ENCODE results near the gene UBE2G1. TPM values are rescaled to one million over a fixed set of nuclear protein-coding genes. Genes with fewer than 3 reads are reported as not detected.
"Not testable (repeated sequence)": the region's sequence is repeated elsewhere in the genome, so short reads cannot be mapped to it uniquely, and the experiment has no call there.

UBE2G1 gene, protein sequence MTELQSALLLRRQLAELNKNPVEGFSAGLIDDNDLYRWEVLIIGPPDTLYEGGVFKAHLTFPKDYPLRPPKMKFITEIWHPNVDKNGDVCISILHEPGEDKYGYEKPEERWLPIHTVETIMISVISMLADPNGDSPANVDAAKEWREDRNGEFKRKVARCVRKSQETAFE
- 68.2 and 78.2 TPM in 2 replicates for total RNA-seq (2014; rRNA removed; shearing (Covaris generic))

DNA sequence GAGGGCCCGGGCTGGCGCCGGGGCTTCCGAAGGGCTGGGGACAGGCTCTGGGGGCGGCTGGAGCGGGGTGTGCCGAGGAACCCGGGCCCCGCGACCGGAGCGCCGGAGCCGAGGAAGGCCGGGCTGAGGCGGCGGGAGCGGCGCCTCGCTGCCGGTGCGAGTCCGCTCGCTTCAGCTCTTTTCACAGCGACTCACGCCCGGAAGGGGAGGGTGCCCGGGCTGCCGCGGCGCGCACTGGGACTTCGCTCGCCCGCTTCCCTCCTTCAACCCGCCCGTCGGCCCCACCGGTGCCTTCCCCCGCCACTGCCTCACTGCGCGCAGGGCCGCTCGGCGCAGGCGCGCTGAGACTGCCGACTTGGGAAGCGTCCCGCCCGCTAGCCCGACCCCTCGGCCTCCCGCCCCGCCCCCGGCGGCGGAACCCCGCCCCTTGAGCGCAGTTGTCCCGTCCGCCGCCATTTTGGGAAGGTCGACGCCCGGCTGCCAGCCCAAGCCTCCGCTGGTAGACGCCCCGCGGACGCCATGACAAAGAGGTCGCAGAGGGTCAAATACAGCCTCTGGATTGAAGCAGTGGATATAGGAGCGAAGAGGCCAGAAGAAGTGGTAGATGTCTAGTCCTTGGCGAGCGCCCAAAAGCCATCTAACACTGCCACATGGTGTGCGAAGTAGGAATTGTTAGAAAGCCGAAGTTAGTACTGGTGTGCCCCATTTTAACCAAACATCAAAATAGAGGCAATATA is at the start of gene UBE2G1:
TSS of gene UBE2G1 (minus strand) at position 349 of the 737 bp plus-strand sequence. CDS start 359 bp downstream, outside the sequence.
- peak; percentile 99 for DNase-seq (ENCODE audit: low read depth)

- peak; percentile 90 for DNase-seq (ENCODE audit: low read depth)
Measured at GRCh38 chr17:4412933-4413831, 46.7 kb upstream of the UBE2G1 start.

DNA sequence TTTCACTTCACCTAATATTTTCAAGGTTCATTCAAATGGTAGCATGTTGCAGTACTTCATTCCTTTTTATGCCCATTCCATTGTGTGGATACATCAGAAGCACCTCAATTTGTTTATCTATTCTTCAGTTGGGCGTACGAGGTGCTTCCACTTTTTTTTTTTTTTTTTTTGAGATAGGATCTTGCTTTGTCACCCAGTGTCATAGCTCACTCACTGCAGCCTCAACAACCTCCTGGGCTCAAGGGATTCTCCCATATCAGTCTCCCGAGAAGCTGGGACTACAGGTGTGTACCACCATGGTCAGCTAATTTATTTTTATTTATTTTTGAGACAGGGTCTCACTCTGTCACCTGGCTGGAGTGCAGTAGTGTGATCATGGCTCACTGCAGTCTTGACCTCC is 44.7 kb upstream of the UBE2G1 start:
- DNase-seq (ENCODE audit: low read depth), result no peak

GRCh38 chr17:4409659-4410058 is 43.2 kb upstream of the UBE2G1 start:
- DNase-seq (ENCODE audit: low read depth), result no peak

DNA sequence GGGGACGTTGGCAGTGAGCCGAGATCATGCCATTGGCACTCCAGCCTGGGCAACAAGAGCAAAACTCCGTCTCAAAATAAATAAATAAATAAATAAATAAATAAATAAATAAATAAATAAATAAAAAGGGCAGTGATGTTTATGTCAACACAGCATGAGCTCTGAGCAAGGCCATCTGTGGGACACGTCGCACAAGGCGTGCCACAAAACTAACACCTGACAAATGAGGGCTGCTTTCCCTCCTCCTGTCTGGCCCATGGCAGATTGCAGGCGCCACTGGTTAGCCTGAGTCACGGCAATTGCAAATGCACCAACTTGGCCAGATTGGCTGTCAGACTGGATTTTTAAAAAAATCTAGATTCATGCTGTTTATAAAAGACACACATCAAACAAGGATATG is 41.4 kb upstream of the UBE2G1 start:
- peak; percentile 14 for DNase-seq (ENCODE audit: low read depth)

- DNase-seq (ENCODE audit: low read depth), result no peak
Measured at GRCh38 chr17:4407216-4407615, 40.7 kb upstream of the UBE2G1 start.

DNA sequence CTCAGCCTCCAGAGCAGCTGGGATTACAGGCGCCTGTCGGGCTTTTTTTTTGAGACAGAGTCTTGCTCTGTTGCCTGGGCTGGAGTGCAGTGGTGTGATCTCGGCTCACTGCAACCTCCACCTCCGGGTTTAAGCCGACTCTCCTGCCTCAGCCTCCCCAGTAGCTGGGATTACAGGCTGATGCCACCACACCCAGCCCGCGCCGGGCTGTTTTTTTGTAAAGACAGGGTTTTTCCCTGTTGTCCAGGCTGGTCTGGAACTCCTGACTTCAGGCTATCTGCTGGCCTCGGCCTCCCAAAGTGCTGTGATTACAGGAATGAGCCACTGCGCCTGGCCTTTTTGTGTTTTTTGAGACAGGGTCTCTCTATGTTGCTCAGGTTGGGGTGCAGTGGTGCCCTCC is 39.9 kb upstream of the UBE2G1 start:
- DNase-seq (ENCODE audit: low read depth), result no peak

- no peak for DNase-seq (ENCODE audit: low read depth)
Measured at GRCh38 chr17:4405699-4406098, 39.2 kb upstream of the UBE2G1 start.

- no peak for DNase-seq (ENCODE audit: low read depth)
Measured at GRCh38 chr17:4405038-4405669, 38.7 kb upstream of the UBE2G1 start.

DNA sequence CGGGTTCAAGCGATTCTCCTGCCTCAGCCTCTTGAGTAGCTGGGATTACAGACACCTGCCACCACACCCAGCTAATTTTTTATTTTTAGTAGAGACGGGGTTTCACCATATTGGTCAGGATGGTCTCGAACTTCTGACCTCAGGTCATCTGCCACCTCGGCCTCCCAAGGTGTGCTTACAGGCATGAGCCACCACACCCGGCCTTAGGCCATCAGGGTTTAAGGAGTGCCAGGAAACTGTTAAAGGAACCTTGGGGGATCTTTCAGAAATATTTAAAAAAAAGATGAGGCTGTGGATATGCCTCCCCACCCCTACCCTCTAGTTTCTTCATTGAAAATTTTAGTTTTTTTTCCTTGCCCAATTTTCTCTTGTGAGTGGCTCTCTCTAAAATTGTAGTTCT is 31.4 kb upstream of the UBE2G1 start:
- no peak for DNase-seq (ENCODE audit: low read depth)

DNA sequence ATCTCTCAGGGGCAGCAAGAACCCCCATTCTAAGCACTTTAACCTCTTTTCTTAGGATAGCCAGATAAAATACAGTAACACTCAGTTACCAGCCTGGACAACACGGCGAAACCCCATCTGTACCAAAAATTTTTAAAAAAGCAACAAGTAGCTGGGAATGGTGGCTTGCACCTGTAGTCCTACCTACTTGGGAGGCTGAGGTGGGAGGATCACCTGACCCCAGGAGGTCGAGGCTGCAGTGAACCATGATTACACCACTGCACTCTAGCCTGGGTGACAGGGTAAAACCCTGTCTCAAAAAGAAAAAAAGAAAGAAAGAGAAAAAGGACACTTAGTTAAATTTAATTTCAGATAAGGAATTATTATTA is 28.6 kb upstream of the UBE2G1 start:
- no peak for DNase-seq (ENCODE audit: low read depth)

DNA sequence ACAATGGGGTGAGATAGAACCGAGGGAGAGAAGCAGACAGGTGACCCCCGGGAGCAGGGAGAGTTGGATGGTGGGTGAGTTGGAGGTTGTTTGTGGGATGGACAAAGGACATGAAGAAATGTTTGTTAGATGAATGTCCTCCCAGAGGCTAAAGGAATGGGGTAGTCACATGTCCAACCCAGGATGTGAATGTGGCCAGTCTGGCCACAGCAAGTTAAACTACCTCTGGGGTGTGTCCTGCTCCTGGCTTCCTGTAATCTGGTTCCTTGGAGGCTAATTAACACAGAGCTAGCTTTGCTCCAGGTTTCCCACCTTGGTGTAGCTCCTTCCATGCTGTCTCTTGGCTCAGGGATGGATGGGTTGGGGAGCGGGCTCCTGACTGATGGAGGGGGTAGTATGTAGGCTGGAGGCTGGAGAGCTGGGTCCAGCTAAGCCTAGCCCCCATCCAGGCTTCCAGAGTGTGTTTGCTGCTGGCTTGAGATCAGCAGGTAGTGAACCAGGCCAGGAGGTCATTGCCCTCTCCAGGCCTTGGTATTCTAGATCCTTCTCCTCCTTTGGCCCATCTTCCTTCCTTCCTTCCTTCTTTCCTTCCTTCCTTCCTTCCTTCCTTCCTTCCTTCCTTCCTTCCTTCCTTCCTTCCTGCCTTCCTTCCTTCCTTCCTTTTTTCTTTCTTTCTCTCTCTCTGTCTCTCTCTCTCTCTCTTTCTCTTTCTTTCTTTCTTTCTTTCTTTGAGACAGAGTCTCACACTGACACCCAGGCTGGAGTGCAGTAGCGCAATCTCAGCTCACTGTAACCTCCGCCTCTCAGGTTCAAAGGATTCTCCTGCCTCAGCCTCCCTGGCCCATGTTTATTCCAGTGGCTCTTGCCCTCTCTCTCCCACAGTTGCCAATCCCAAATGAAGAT is 28.0 kb upstream of the UBE2G1 start:
- no peak for DNase-seq (ENCODE audit: low read depth)

DNA sequence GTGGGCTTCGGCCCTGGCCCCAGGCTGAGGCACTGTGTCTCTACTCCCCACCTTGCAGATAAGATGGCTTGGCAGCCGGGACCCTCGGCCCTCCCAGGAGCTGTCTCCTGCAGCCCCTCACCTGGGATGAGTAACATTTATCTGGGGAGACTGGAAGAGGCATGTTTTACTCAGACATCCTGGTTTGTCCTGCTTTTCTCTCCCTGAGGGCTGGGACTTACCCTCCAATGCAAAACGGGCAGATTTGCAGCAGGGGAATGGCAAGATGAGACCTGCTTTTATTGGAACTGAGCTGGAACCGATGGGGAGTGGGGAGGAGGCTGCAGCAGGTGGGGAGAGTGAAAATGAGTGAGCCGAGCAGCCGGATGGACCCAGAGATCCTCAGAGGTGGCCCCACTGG is 27.3 kb upstream of the UBE2G1 start:
- no peak for DNase-seq (ENCODE audit: low read depth)

GRCh38 chr17:4389079-4389478 is 22.6 kb upstream of the UBE2G1 start:
- DNase-seq (ENCODE audit: low read depth), result no peak

GRCh38 chr17:4387137-4387536 is 20.7 kb upstream of the UBE2G1 start:
- DNase-seq (ENCODE audit: low read depth), result no peak

- no peak for DNase-seq (ENCODE audit: low read depth)
Measured at GRCh38 chr17:4386406-4386805, 19.9 kb upstream of the UBE2G1 start.

- no peak for DNase-seq (ENCODE audit: low read depth)
Measured at GRCh38 chr17:4381690-4382671, 15.5 kb upstream of the UBE2G1 start.

GRCh38 chr17:4378626-4379025 is 12.2 kb upstream of the UBE2G1 start:
- DNase-seq (ENCODE audit: low read depth), result no peak

DNA sequence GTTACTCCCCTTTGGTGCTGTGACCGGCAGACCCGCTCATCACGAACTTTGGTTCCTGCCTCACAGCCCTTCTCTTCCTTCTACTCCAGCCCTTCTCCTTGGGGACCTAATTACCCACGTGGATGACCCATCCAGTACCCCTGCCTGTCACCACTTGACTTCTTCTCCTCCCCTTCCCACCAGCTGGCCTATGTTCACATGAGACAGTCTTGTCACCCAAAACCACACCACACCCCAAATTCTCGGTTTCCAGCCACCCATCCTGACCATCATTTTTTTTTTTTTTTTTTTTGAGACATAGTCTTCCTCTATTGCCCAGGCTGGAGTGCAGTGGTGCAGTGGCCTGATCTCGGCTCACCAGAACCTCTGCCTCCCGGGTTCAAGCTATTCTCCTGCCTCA is 10.8 kb upstream of the UBE2G1 start:
- DNase-seq (ENCODE audit: low read depth), result not testable (repeated sequence)
